ACHN (cell line): ENCODE measurements around the gene PPME1.

Source experiments
- DNase-seq: peaks from one replicate; pipeline ENCODE4 v3.0.0-alpha.2; 2015
- in situ Hi-C: cut with HindIII; loops from 2 replicates; pipeline ENCODE4 v1.10.0; 2017; ENCODE audit warnings: low sequenced_read_pairs, low pct_ligation_motif_present, low pct_unique_long_range_greater_than_20kb

Gene PPME1

DNA sequence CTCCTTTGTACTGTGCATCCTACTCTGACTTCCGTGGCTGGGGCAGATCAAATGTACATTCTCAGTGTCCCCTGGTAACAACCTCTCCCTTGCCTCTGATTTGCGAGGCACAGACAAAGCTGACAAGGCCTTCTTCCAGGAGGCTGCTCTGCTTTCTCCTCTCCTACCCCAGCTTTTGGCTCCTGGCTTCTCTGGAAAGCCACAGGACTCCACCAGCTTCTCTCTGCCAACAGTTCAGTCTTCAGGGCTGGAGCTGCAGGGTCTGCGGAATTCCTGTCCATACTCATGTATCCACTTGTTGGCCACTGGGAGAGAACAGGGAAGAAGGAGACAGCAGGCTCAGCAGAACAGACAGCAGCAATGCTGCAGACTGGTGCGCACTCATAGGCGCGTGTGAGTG is 95.9 kb downstream of the PPME1 start:
- DNase-seq = no peak
- in situ Hi-C loops = no loop called here

DNA sequence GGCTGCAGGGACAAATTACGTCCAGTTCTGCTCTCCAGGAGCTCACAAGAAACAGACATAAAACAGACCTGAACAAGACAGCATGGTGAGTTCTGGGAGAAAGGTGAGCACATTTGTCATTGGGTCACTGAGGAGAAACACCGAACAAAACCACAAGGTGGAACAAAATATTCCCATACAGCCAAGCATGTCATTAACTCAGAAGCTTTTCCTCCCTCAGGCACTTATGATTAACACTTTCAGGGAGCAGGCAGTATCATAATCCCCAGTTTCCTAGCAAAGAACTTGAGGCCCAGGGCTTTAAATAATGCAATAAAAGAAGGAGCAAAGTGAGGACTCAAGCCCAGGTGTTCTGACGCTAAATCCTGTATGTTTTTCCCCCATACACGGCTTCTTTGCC is 97.4 kb downstream of the PPME1 start:
- no peak for DNase-seq
- in situ Hi-C loops = no loop called here

DNA sequence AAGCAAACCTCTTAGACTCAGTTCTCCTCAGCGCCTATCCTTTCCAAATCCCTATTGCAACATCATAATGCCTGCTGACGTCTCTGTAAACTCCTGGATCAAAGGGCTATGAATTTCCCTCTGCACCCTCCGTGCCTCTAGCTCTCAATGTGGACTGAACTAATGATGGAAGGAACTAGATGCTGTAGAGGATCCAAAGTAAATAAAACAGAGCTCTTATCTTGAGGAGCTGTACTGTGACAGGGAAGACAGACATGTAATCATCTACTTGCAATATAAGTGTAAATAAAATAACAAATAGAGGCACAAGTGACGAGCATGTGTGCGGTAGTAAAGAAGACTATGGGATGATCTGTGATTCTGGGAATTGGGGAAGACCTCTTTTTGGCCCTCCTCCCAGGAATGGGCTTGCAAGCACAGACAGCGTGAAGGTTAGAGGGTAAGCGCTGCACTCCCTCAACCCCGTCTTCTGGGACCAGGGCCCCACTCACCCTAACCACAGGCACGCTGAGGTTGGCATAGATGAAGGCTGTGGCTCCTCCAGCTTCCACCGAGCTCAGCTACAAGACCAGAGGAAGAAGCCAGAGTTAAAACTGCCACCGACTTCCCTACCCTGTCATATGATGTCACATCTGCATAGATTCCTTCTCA is 98.2 kb downstream of the PPME1 start:
- in situ Hi-C loops = no loop called here
- no peak for DNase-seq

DNA sequence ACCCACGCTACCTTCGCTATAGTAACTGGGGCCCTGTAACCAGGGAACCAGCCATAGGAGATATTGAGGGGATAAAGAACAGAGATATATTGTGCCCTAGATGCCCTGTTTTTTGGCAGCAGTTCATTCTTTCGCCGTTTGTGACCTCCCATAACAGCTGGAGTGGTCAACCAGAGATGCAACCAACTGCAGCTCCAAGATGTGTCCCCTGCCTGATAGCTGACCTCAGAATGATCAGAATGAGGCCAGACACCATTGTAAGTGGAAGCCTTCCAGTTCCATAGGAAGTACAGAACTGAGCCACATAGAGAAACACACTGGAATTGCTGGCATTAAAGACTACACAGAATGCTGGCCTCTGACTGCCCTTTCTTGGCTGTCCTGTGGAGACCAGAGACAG is 101.2 kb downstream of the PPME1 start:
- in situ Hi-C loops = no loop called here
- no peak for DNase-seq

DNA sequence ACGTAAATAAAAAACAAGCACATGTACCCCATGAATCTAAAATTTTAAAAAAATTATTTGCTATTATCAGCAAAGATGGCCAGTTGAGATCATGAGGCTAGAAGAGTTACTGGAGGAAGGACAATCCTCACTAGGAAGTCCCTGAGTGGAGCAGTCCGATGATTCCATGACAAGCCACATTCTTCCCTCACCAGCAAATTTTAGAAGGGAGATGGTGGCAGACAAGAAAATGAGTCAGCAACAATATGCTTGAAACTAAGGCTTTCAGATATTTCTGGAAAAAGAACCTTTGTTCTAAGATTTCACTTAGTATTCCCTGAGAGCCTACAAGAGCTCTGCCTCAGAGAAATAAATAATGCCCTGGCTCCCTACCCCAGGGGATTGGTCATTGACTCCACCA is 105.5 kb downstream of the PPME1 start:
- in situ Hi-C loops = no loop called here
- no peak for DNase-seq

DNA sequence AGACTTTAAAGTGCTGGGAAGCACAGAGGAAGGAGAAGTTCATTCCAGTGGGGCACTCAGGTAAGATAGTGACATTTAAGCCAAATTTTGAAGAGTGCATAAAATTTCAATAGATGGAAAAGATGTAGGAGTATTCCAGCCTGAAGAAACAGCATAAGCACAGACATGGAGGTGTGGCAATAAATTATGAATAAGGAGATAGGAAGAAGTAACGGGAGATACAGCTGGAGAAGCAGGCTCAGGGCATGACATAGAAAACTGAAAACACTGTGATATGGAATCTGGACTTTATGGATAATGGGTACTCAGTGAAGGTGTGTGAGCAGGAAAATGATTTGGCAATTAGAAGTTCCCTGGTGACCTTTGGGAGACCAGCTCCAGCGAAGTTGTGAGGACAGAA is 107.0 kb downstream of the PPME1 start:
- in situ Hi-C loops = no loop called here
- no peak for DNase-seq

DNA sequence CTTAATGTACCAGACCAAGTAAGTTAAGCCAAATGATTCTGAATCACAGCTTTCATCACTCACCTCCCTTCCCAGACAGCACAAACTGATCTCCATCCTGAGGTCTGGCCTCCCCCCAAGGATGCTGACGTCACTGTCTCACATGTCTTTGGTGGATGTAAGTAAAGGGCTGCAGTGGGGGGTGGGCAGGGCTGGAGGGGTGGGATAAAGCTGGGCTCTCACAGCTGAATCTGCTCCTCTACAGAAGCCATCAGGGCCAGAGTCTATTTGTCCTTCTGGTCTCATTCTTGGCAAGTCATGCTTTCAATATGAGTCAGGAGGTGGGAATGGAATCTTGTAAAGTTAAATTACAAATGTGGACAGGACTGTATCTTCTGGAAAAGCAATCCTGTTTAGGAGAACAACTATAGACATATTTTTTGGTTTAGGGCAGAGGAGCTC is 107.7 kb downstream of the PPME1 start:
- peak; percentile 62 for DNase-seq
- in situ Hi-C loops = no loop called here

DNA sequence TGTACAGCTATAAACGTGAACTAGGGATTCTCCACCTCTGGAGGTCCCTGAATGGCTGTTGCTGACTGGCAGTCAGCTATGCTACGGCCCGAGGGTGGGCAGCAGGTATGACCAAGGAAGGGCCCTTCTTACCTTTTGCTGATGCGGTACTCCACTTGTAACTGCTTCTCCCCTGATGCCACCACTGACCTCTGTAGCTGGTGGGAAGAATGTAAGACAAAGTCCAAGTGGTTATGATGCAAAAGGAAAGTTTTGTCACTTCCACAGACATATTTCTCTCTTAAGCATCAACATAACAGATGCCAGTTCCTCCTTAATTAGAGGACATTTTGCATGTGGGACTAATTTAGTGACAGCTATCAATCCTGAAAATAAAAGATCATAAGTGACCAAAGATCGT is 108.2 kb downstream of the PPME1 start:
- no peak for DNase-seq
- in situ Hi-C loops = no loop called here

DNA sequence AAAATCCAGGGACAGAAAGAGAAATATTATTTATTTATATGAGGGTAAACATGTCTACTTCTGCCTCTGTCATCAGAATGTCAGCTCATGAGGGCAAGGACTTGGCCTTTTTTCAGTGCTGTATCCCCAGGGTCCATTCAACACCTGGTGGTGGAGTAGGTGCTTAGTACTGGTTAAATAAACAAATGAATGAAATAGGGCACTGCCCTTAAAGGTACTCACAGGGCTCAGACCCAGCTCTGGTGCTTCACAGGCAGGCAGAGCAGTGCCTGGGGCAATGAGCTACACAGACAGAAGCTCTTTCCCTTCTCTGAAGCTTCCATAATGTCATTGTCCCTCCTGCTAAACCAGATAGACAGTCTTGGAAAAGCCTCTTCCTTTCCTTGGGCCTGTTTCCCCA is 109.4 kb downstream of the PPME1 start:
- DNase-seq = no peak
- in situ Hi-C loops = no loop called here

DNA sequence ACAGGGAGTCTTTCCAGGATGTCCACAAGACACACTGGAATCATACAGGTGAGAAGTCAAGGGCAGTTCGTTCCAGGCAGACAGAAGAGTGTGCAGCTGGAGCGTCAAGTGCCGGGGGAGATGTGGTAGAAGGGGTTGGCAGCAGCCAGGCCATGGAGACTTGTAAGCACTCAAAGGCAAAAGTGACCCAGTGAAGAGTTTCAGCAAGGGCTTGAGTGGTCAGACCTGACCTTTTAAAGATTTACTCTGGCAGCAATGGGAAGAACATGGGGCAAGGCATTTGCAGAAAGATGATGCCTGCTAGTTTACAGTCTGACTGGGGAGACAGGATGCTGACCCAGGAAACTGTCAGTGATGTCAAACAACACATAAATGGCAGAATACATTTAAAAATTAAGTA is 111.3 kb downstream of the PPME1 start:
- in situ Hi-C loops = no loop called here

DNA sequence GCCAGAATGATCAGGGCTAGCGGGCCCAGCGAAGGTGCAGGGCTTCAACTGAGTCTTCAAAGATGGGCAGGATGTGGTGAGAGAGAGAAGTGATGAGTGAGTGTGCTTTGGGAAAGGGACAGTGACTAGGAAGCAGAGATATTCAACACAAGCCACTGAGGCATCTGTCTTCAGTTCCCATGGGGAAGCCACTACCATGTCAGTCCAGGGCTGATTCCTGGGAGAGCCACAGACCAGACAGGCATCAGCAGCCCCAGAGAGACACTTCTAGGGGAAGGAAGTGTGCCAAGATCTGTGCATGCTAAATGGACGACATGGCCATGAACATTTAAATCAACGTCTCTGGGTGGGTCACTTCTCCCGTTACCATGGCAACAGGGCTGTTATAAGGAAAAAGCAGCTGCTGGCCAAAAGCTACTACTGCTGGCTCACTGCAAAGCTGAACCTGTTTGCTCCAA is 111.9 kb downstream of the PPME1 start:
- in situ Hi-C loops = no loop called here

More for the DNA sequence above, 111.3 kb downstream of the PPME1 start:
- DNase-seq = no peak

DNA sequence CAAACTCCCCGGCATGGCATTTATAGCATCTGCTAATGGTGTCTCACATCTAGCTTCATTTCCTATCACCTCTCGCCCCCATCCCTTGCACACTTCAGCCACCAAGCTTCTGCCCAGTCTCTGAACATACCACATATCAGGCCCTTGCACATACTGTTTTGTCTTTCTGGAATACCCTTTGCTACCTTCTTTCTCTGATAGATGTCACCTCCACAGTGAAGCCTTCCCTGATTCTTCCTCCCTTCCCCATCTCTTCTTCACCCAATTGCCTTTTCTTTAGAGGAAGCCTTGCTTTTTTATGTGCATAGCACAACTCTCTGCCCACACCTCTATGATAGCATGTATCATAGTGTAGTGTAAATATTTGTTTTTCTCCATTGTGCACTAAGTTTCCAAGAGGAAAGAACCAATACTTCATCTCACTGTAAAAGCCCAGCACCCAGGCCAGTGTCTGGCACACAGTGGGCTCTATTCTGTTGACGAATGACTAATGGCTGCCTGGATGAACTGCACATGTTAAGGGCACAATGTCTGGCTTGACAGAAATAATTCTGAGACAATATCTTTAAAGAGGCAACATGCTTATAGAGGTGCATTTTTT is 112.6 kb downstream of the PPME1 start:
- in situ Hi-C loops = no loop called here
- DNase-seq = no peak

More for the DNA sequence above, 111.9 kb downstream of the PPME1 start:
- no peak for DNase-seq

DNA sequence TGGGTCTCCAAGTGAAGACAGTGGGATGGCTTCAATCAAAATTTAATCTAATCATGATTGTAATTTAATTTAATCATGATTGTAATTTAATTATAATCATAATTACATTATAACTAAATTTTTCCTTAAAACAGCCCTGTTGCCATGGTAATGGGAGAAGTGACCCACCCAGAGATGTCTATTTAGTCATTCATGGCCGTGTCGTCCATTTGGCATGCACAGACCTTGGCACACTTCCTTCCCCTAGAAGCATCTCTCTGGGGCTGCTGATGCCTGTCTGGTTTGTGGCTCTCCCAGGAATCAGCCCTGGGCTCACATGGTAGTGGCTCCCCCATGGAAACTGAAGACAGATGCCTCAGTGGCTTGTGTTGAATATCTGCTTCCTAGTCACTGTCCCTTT is 113.4 kb downstream of the PPME1 start:
- no peak for DNase-seq
- in situ Hi-C loops = no loop called here

DNA sequence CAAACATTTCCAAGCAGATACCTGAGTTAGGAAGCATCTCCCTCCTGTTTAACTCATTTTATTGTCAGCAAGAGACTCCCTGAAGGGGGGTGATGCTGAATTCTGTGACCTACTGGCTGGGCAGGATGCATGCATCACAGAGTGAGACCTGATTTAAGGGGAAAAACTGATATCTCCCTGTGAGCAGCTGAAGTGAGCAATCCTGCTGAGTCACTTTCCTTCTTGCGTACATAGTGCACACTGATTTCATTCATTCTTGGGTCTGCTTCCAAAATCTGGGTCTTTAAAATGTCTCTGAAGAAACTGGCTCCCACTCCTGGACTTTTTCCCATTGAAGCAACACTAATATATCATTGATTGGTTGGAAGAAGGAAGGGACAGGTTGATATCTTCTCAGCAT is 117.1 kb downstream of the PPME1 start:
- DNase-seq = peak; percentile 62
- in situ Hi-C loops = no loop called here

DNA sequence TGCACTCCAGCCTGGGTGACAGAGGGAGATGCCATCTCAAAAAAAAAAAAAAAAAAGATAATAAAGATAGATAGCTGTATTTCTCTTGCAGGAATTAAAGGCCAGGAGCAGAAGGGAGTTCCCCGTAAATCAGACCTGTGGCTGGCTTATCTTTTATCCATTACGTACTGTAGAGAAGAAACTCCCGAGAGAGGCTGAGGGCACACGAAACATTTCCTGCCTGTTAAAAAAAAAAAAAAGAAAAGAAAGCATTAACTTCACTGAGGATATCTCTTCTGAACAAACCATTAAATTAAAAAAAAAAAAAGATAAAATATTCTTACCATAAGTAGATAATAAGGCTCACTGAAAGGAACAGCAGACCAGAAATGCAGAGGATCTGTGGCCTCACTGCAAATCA is 117.8 kb downstream of the PPME1 start:
- DNase-seq = no peak
- in situ Hi-C loops = no loop called here

DNA sequence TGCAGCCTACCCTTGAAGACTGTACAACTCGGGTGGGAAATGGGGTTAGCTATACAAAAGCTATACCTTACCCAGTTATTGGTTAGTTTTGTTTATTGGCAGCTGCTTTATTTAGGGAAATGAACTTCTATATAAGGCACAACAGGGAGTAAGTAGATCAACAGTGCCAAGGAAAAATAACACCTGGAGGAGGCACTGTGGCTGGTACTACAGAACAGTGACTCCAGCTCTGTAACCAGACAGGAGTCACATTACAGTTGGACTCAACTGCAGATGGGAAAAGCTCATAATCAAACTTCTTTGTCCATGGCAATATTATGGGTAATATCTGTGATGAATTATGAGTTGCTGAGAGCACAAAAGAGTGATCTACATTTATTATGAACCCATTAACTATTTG is 126.4 kb downstream of the PPME1 start:
- in situ Hi-C loops = no loop called here
- DNase-seq = no peak

DNA sequence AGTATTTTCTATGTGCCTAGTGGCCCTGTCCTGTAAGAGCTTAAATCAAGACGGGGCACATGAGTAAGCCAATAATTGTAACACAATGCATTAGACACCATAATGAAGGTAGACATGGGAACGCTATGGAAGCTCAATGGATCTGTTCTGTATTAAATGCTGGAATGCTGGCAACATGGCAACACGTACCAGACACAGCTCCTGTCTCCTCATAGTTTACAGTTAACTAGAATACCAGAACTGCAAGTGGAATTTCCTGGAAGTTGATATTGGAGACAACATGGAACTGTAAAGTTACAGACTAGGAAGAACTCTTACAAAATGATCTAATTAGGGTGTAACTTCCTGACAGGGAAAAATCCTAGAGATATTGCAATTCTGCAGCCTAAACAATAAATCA is 127.9 kb downstream of the PPME1 start:
- no peak for DNase-seq
- in situ Hi-C loops = no loop called here
